A549 (cell line): ENCODE data around the gene SEMG2. TPM values are rescaled to one million over a fixed set of nuclear protein-coding genes. Genes with fewer than 3 reads are reported as not detected.

Source experiments
- ATAC-seq, 2 experiments: fragments of 200-7000 bp in 1 of 2; fragments of >200 bp in 1 of 2; cut with Nextera tagmentation in 1 of 2; cut with Tn5 transposase in 1 of 2; 3 replicates each; pipeline versions ENCODE4 v1.8.0 to v1.9.1; 2018 to 2020; ENCODE audit warnings: mild to moderate bottlenecking in 1 of 2, moderate library complexity in 1 of 2
- CTCF ChIA-PET: fragments of 300-600 bp; sonication (Branson Sonifier 250); formaldehyde crosslinking; extraction: SDS; loops from one replicate; lab custom pipeline; 2021; ENCODE audit warnings: antibody characterized with exemption, inconsistent platforms; lab: Yijun Ruan, JAX
- POLR2A ChIA-PET: fragments of 350-600 bp; formaldehyde crosslinking; extraction: SDS; loops from one replicate; lab custom pipeline; 2021; ENCODE audit warnings: antibody characterized with exemption, inconsistent platforms; lab: Yijun Ruan, JAX
- DNase-seq, 2 experiments: peaks; one replicate each; pipeline versions ENCODE4 v3.0.0 to v3.0.0-alpha.2; 2011 to 2016; ENCODE audit warnings: low read depth in 1 of 2, low spot score in 1 of 2
- FAIRE-seq: peaks from 2 replicates; lab custom pipeline; 2011; peaks lifted over from hg19 to GRCh38; lab: Jason Lieb, UNC
- H3K27ac ChIP-seq, 2 experiments: fragments of >200 bp; sonication (Bioruptor Twin); formaldehyde crosslinking; 3 replicates each; pipeline ENCODE4 v1.5.1; 2016 to 2017
- H3K4me1 ChIP-seq: fragments of >200 bp; sonication (Bioruptor Twin); formaldehyde crosslinking; 3 replicates; pipeline ENCODE4 v1.6.1; 2016
- H3K4me2 ChIP-seq: fragments of >200 bp; sonication (Bioruptor Twin); formaldehyde crosslinking; 3 replicates; pipeline ENCODE4 v1.6.1; 2016
- H3K4me3 ChIP-seq: fragments of >200 bp; sonication (Bioruptor Twin); formaldehyde crosslinking; 3 replicates; pipeline ENCODE4 v1.5.1; 2016
- H3K9me3 ChIP-seq: fragments of >200 bp; sonication (Bioruptor Twin); formaldehyde crosslinking; 3 replicates; pipeline ENCODE4 v1.6.1; 2016
- BCL3 ChIP-seq: fragments of >200 bp; sonication (Bioruptor Twin); formaldehyde crosslinking; IDR thresholded peaks from 3 replicates; pipeline ENCODE4 v1.6.1; 2016
- CHD2 ChIP-seq: fragments of 150-350 bp; IDR thresholded peaks from 2 replicates; pipeline ENCODE4 v1.6.1; 2014; ENCODE audit warnings: low read length; ENCODE audit not compliant: partially characterized antibody
- CHD4 ChIP-seq: fragments of 200-600 bp; sonication (generic); IDR thresholded peaks from 2 replicates; pipeline ENCODE4 v1.6.1; 2016; ENCODE audit warnings: antibody characterized with exemption, mild to moderate bottlenecking, borderline replicate concordance
- CTCF ChIP-seq: fragments of >200 bp; sonication (Bioruptor Twin); formaldehyde crosslinking; IDR thresholded peaks from 3 replicates; pipeline ENCODE4 v1.5.1; 2016
- E2F6 ChIP-seq: IDR thresholded peaks from 2 replicates; pipeline ENCODE4 v1.6.1; 2012; ENCODE audit warnings: low read depth, borderline replicate concordance
- GATA3 ChIP-seq: IDR thresholded peaks from 2 replicates; pipeline ENCODE4 v1.6.1; 2012; ENCODE audit warnings: borderline replicate concordance
- HES2 ChIP-seq: fragments of >200 bp; sonication (Bioruptor Twin); formaldehyde crosslinking; IDR thresholded peaks from 2 replicates; pipeline ENCODE4 v1.6.1; 2016
- HMGXB4 ChIP-seq: fragments of 250-450 bp; sonication (Bioruptor Pico); IDR thresholded peaks from 2 replicates; pipeline ENCODE4 v1.5.0; 2021; ENCODE audit warnings: mild to moderate bottlenecking, moderate library complexity, borderline replicate concordance
- KDM1A ChIP-seq: fragments of 200-600 bp; sonication (generic); IDR thresholded peaks from 2 replicates; pipeline ENCODE4 v1.6.1; 2016; ENCODE audit warnings: low read depth, mild to moderate bottlenecking
- MAFK ChIP-seq: fragments of 450-650 bp; IDR thresholded peaks from 2 replicates; pipeline ENCODE4 v1.6.1; 2014; ENCODE audit not compliant: partially characterized antibody
- MAZ ChIP-seq: fragments of 150-350 bp; IDR thresholded peaks from 2 replicates; pipeline ENCODE4 v1.6.1; 2014; ENCODE audit warnings: antibody characterized with exemption, low read depth, low read length, borderline replicate concordance
- NPAS2 ChIP-seq: fragments of 250-450 bp; sonication (Bioruptor Pico); IDR thresholded peaks from 2 replicates; pipeline ENCODE4 v1.8.0; 2022; ENCODE audit warnings: mild to moderate bottlenecking, moderate library complexity, borderline replicate concordance
- NR3C1 ChIP-seq: fragments of >200 bp; sonication (Bioruptor Twin); formaldehyde crosslinking; IDR thresholded peaks from 3 replicates; pipeline ENCODE4 v1.6.1; 2017
- POLR2AphosphoS2 ChIP-seq: conservative IDR thresholded peaks from 2 replicates; pipeline ENCODE4 v1.6.1; 2012; ENCODE audit warnings: low read length, improper control_type of control experiment, inconsistent platforms
- RAD21 ChIP-seq, 2 experiments: fragments of >200 bp in 1 of 2; sonication (Bioruptor Twin) in 1 of 2; formaldehyde crosslinking in 1 of 2; IDR thresholded peaks in 1 of 2; conservative IDR thresholded peaks in 1 of 2; 2 replicates in 1 of 2; 3 replicates in 1 of 2; pipeline ENCODE4 v1.6.1; 2012 to 2018; ENCODE audit warnings: inconsistent platforms in 1 of 2
- RARB ChIP-seq: fragments of 250-450 bp; sonication (Bioruptor Pico); IDR thresholded peaks from 2 replicates; pipeline ENCODE4 v1.8.0; 2021; ENCODE audit warnings: mild to moderate bottlenecking, moderate library complexity
- RCOR1 ChIP-seq: fragments of 150-350 bp; IDR thresholded peaks from 2 replicates; pipeline ENCODE4 v1.6.1; 2014; ENCODE audit warnings: antibody characterized with exemption, low read length, low read depth
- RFX5 ChIP-seq: fragments of 450-650 bp; IDR thresholded peaks from 2 replicates; pipeline ENCODE4 v1.7.1; 2014; ENCODE audit warnings: antibody characterized with exemption, mild to moderate bottlenecking, moderate library complexity
- RNF2 ChIP-seq: fragments of 200-600 bp; sonication (generic); IDR thresholded peaks from 2 replicates; pipeline ENCODE4 v1.6.1; 2016; ENCODE audit warnings: low read depth, mild to moderate bottlenecking, antibody characterized with exemption, moderate library complexity, borderline replicate concordance
- SMC3 ChIP-seq: fragments of >200 bp; sonication (Bioruptor Twin); formaldehyde crosslinking; IDR thresholded peaks from 3 replicates; pipeline ENCODE4 v1.6.1; 2018; ENCODE audit warnings: inconsistent platforms
- ZC3H11A ChIP-seq: fragments of 450-650 bp; IDR thresholded peaks from 2 replicates; pipeline ENCODE4 v1.6.1; 2014; ENCODE audit warnings: antibody characterized with exemption, mild to moderate bottlenecking
- WGBS: methylation state at CpG from one replicate; pipeline ENCODE4 v1.1.6; 2017; ENCODE audit errors: missing lambda C conversion rate; 5-methylcytosine and 5-hydroxymethylcytosine counted together
- polyA plus RNA-seq, 4 experiments: library from polyadenylated mRNA; depleted of rRNA in 3 of 4; stranded (reverse); fragments of >200 nt; fragmentation: RNase III in 1 of 4; extraction: RNeasy Plus Mini Kit Qiagen cat#74134 plus additional on column Dnase treatment in 1 of 4; gene quantifications; 2 replicates in 3 of 4; 3 replicates in 1 of 4; pipeline ENCODE4 v1.2.3, GENCODE V29; 2011 to 2017

SEMG2 gene
- polyA plus RNA-seq, 2 of the 4 experiments (the other 2 are of a cell fraction): not detected

GRCh38 chr20:45248609-45249008, 27.4 kb downstream of the SEMG2 start:
- CTCF ChIA-PET: no interaction called here
- Histone ChIP-seq H3K4me2 (no peak overlapping the region), H3K27ac (no peak overlapping the region), H3K4me3 (no peak overlapping the region), H3K4me1 (peaks cover 2% of the 10 kb centered on the region; the same call in 2 of the 3 replicates), H3K9me3 (no peaks in the 10 kb centered on the region)
- no peak for TF ChIP-seq RFX5
- no peak for TF ChIP-seq CHD2
- TF ChIP-seq MAFK: no peak
- TF ChIP-seq ZC3H11A: no peak
- no peak for TF ChIP-seq E2F6
- no peak for TF ChIP-seq NPAS2
- no peak for TF ChIP-seq POLR2AphosphoS2
- TF ChIP-seq HES2: no peak
- TF ChIP-seq RAD21 (conservative IDR thresholded peaks at IDR 0.05 in 1 of 2, IDR thresholded peaks at IDR 0.05 in 1 of 2): no peak
- no peak for TF ChIP-seq BCL3
- no peak for TF ChIP-seq GATA3
- TF ChIP-seq RARB: no peak
- no peak for TF ChIP-seq RNF2
- no peak for TF ChIP-seq MAZ
- TF ChIP-seq NR3C1: no peak
- no peak for TF ChIP-seq SMC3
- no peak for DNase-seq
- no peak for FAIRE-seq
- POLR2A ChIA-PET: no interaction called here
- no peak for ATAC-seq

GRCh38 chr20:45251884-45252560, 30.8 kb downstream of the SEMG2 start:
- no peak for DNase-seq
- Histone ChIP-seq H3K4me1 (peaks cover 23% of the 10 kb centered on the region), H3K27ac (no peak overlapping the region), H3K4me2 (no peak overlapping the region), H3K9me3 (no peaks in the 10 kb centered on the region), H3K4me3 (no peak overlapping the region)
- TF ChIP-seq MAFK (peak; percentile 91), CTCF (no peak), KDM1A (no peak)
- ChIA-PET POLR2A (no interaction called here), CTCF (interaction anchor here (1.4 kb wide), 1 partner anchor 140 kb away, joined by 3 read pairs; no protein-coding TSS in a partner anchor)
- WGBS: 34% methylated on average over 5 of the region's 5 CpGs
- FAIRE-seq: no peak
- ATAC-seq: no peak

- DNase-seq: no peak
- FAIRE-seq: no peak
- Histone ChIP-seq H3K4me2 (peak overlapping the region; percentile 62; the same call in 1 of the 3 replicates), H3K4me3 (no peak overlapping the region), H3K27ac (no peak overlapping the region; a peak in 1 of 6 replicates), H3K4me1 (peaks cover 23% of the 10 kb centered on the region), H3K9me3 (no peaks in the 10 kb centered on the region)
- ATAC-seq: no peak
- WGBS: 65% methylated on average over 4 of the region's 4 CpGs
- ChIA-PET POLR2A (no interaction called here), CTCF (interaction anchor here (1.1 to 1.5 kb wide), 4 partner anchors 8 to 157 kb away, joined by 3 to 7 read pairs (median 4); no protein-coding TSS in a partner anchor)
- TF ChIP-seq CHD4: no peak
- no peak for TF ChIP-seq RCOR1
- TF ChIP-seq MAZ: no peak
- TF ChIP-seq HMGXB4 (CRISPR knock-in tag): no peak
These were observed 32.1 kb downstream of the SEMG2 start for GRCh38 chr20:45253261-45253660.
